Mesendoderm (in vitro differentiated cells): ENCODE results near the gene FAM53B.

Source experiments
- DNase-seq: peaks from one replicate; pipeline ENCODE4 v3.0.0; 2013
- H2AK5ac ChIP-seq: 2 replicates; pipeline ENCODE4 v1.6.1; 2013; ENCODE audit warnings: low read length, inconsistent platforms
- H2BK120ac ChIP-seq: 2 replicates; pipeline ENCODE4 v1.6.1; 2013; ENCODE audit warnings: low read depth, mild to moderate bottlenecking, low read length, moderate library complexity, mixed read lengths
- H2BK15ac ChIP-seq: replicated peaks from 2 replicates; pipeline ENCODE4 v1.6.1; 2013; ENCODE audit warnings: low read depth, mild to moderate bottlenecking, moderate library complexity
- H2BK5ac ChIP-seq: 2 replicates; pipeline ENCODE4 v1.6.1; 2013; ENCODE audit warnings: low read length, inconsistent platforms
- H3K18ac ChIP-seq: 2 replicates; pipeline ENCODE4 v1.6.1; 2013; ENCODE audit warnings: mild to moderate bottlenecking, low read length, mixed read lengths
- H3K23ac ChIP-seq: one replicate; pipeline ENCODE4 v1.6.1; 2013; ENCODE audit warnings: low read length
- H3K27ac ChIP-seq: 2 replicates; pipeline ENCODE4 v1.5.1; 2013; ENCODE audit warnings: low read depth, mild to moderate bottlenecking, inconsistent platforms, low read length, moderate library complexity
- H3K27me3 ChIP-seq: 2 replicates; pipeline ENCODE4 v1.6.1; 2013; ENCODE audit warnings: low read length, control low read depth, mild to moderate bottlenecking, inconsistent platforms; ENCODE audit not compliant: insufficient read depth, poor library complexity
- H3K36me3 ChIP-seq: 2 replicates; pipeline ENCODE4 v1.6.1; 2013; ENCODE audit warnings: low read length, inconsistent platforms; ENCODE audit not compliant: control insufficient read depth, insufficient read depth
- H3K4ac ChIP-seq: one replicate; pipeline ENCODE4 v1.6.1; 2013; ENCODE audit warnings: low read depth, mild to moderate bottlenecking, low read length, moderate library complexity
- H3K4me1 ChIP-seq: 2 replicates; pipeline ENCODE4 v1.6.1; 2013; ENCODE audit warnings: low read depth, low read length, inconsistent platforms; ENCODE audit not compliant: control insufficient read depth
- H3K4me2 ChIP-seq: 2 replicates; pipeline ENCODE4 v1.6.1; 2013; ENCODE audit warnings: low read length
- H3K4me3 ChIP-seq: 2 replicates; pipeline ENCODE4 v1.5.1; 2013; ENCODE audit warnings: mild to moderate bottlenecking, low read length
- H3K56ac ChIP-seq: one replicate; pipeline ENCODE4 v1.6.1; 2013; ENCODE audit warnings: low read length
- H3K79me1 ChIP-seq: 2 replicates; pipeline ENCODE4 v1.6.1; 2013; ENCODE audit warnings: low read length, inconsistent platforms
- H3K79me2 ChIP-seq: 2 replicates; pipeline ENCODE4 v1.6.1; 2013; ENCODE audit warnings: mild to moderate bottlenecking, low read length; ENCODE audit not compliant: control insufficient read depth, insufficient read depth
- H3K9ac ChIP-seq: 2 replicates; pipeline ENCODE4 v1.6.1; 2013; ENCODE audit warnings: low read length, inconsistent platforms
- H4K5ac ChIP-seq: one replicate; pipeline ENCODE4 v1.6.1; 2013; ENCODE audit warnings: low read length
- H4K8ac ChIP-seq: one replicate; pipeline ENCODE4 v1.6.1; 2013; ENCODE audit warnings: low read depth, mild to moderate bottlenecking, control low read depth, low read length, moderate library complexity
- WGBS: extraction: QIAGEN DNeasy Blood & Tissue Kit; methylation state at CpG from one replicate; pipeline ENCODE4 v1.1.7; 2013; ENCODE audit warnings: low lambda C conversion rate, missing lambda C conversion rate; ENCODE audit not compliant: insufficient coverage; ENCODE audit errors: extremely low coverage; 5-methylcytosine and 5-hydroxymethylcytosine counted together

FAM53B gene

GRCh38 chr10:124605001-124605370 lies 139.2 kb downstream of the FAM53B start:
- Histone ChIP-seq H3K18ac (no peak overlapping the region), H2BK120ac (no peak overlapping the region), H2BK5ac (no peak overlapping the region), H4K5ac (no peak overlapping the region), H3K27me3 (no peaks in the 10 kb centered on the region), H3K4me3 (no peak overlapping the region), H3K79me1 (no peaks in the 10 kb centered on the region), H3K4ac (no peak overlapping the region), H2AK5ac (no peak overlapping the region), H3K23ac (no peak overlapping the region), H3K79me2 (no peaks in the 10 kb centered on the region), H3K36me3 (no peaks in the 10 kb centered on the region), H3K9ac (no peak overlapping the region), H3K4me2 (no peak overlapping the region), H4K8ac (no peak overlapping the region), H3K4me1 (no peaks in the 10 kb centered on the region), H3K56ac (no peak overlapping the region), H3K27ac (no peak overlapping the region), H2BK15ac (no peak overlapping the region)
- no CpG with 5 or more reads among the region's 8 CpGs for WGBS
- no peak for DNase-seq

- Histone ChIP-seq H3K27ac (no peak overlapping the region), H3K18ac (no peak overlapping the region), H3K9ac (no peak overlapping the region), H3K27me3 (no peaks in the 10 kb centered on the region), H3K79me1 (no peaks in the 10 kb centered on the region), H3K4me3 (no peak overlapping the region), H3K23ac (no peak overlapping the region), H3K4ac (no peak overlapping the region), H4K8ac (no peak overlapping the region), H2BK5ac (no peak overlapping the region), H2BK15ac (no peak overlapping the region), H3K4me2 (no peak overlapping the region), H3K4me1 (no peaks in the 10 kb centered on the region), H3K36me3 (no peaks in the 10 kb centered on the region), H3K56ac (no peak overlapping the region), H2AK5ac (no peak overlapping the region), H2BK120ac (no peak overlapping the region), H3K79me2 (no peaks in the 10 kb centered on the region), H4K5ac (no peak overlapping the region)
- WGBS, result no CpG with 5 or more reads among the region's 22 CpGs
- no peak for DNase-seq
Observed at GRCh38 chr10:124604214-124605000, 139.8 kb downstream of the FAM53B start.

DNA sequence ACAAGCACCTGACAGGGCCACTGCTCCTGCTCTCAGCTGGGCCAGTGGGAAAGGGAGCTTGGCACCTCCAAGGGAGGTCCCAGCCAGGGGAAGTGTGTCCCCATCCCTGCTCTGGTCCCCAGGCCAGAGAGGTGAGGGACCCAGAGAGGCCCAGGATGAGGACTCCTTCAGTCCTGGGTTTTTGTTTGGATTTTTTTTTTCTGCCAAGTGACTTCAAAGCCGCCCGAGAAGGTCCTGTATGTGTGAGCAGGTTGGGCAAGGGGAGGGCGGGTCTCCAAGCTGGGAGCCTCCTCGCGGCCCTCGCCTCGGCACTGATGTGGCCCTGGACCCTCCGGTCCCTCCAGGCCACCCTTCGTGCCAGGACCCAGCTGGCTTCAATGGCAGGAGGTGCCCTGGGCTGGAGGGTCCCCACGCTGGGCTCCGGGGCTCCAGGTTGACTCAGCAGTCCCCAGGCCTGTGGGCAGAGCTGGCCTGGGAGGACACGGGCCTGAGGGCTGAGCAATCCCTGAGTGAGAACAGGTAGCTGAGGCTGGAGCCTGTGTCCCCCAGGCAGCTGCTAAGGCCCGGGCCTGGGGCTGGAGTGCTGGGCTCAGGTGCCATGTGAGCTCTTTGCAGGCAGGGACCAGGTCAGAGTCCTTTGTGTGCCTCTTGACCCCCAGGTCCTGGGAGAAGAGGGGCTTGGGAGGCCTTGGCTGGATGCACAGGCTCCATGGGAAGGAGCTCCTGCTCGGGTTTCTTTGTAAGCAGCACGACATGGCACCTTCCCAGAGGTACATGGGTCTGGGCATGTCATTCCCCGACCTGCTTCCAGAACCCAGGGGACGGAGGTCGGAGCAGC lies 140.6 kb downstream of the FAM53B start:
- no peak for DNase-seq
- WGBS, result no CpG with 5 or more reads among the region's 18 CpGs

GRCh38 chr10:124602646-124603365 lies 141.4 kb downstream of the FAM53B start:
- no peak overlapping the region for H2AK5ac ChIP-seq
- no peak overlapping the region for H3K27ac ChIP-seq
- no peaks in the 10 kb centered on the region for H3K79me1 ChIP-seq
- H3K36me3 ChIP-seq, result no peaks in the 10 kb centered on the region
- no peak overlapping the region for H3K4me3 ChIP-seq
- whole genome bisulfite sequencing, result no CpG with 5 or more reads among the region's 12 CpGs
- no peak overlapping the region for H4K5ac ChIP-seq
- H4K8ac ChIP-seq, result no peak overlapping the region
- H2BK15ac ChIP-seq, result no peak overlapping the region
- no peaks in the 10 kb centered on the region for H3K27me3 ChIP-seq
- no peak overlapping the region for H2BK120ac ChIP-seq
- no peak overlapping the region for H3K4ac ChIP-seq
- H3K4me2 ChIP-seq, result no peak overlapping the region
- DNase-seq, result no peak
- H3K9ac ChIP-seq, result no peak overlapping the region
- H3K56ac ChIP-seq, result no peak overlapping the region
- no peaks in the 10 kb centered on the region for H3K79me2 ChIP-seq
- no peak overlapping the region for H3K18ac ChIP-seq
- no peaks in the 10 kb centered on the region for H3K4me1 ChIP-seq
- no peak overlapping the region for H3K23ac ChIP-seq
- no peak overlapping the region for H2BK5ac ChIP-seq

More for the DNA sequence above, 140.6 kb downstream of the FAM53B start:
- no peak overlapping the region for H3K9ac ChIP-seq
- no peaks in the 10 kb centered on the region for H3K79me1 ChIP-seq
- H4K8ac ChIP-seq, result no peak overlapping the region
- no peak overlapping the region for H4K5ac ChIP-seq
- no peak overlapping the region for H3K18ac ChIP-seq
- no peak overlapping the region for H2AK5ac ChIP-seq
- no peak overlapping the region for H3K56ac ChIP-seq
- H3K23ac ChIP-seq, result no peak overlapping the region
- no peaks in the 10 kb centered on the region for H3K79me2 ChIP-seq
- H3K27me3 ChIP-seq, result no peaks in the 10 kb centered on the region
- H3K4me2 ChIP-seq, result no peak overlapping the region
- H3K27ac ChIP-seq, result no peak overlapping the region
- no peaks in the 10 kb centered on the region for H3K4me1 ChIP-seq
- H3K36me3 ChIP-seq, result no peaks in the 10 kb centered on the region
- H2BK120ac ChIP-seq, result no peak overlapping the region
- H3K4me3 ChIP-seq, result no peak overlapping the region
- no peak overlapping the region for H3K4ac ChIP-seq
- H2BK15ac ChIP-seq, result no peak overlapping the region
- H2BK5ac ChIP-seq, result no peak overlapping the region

GRCh38 chr10:124602121-124602561 lies 142.0 kb downstream of the FAM53B start:
- no peak for DNase-seq
- Histone ChIP-seq H3K56ac (no peak overlapping the region), H2BK120ac (no peak overlapping the region), H2BK15ac (no peak overlapping the region), H3K23ac (no peak overlapping the region), H3K18ac (no peak overlapping the region), H4K5ac (no peak overlapping the region), H2AK5ac (no peak overlapping the region), H3K9ac (no peak overlapping the region), H3K79me2 (no peaks in the 10 kb centered on the region), H3K4me3 (no peak overlapping the region), H3K27me3 (no peaks in the 10 kb centered on the region), H4K8ac (no peak overlapping the region), H3K27ac (no peak overlapping the region), H2BK5ac (no peak overlapping the region), H3K79me1 (no peaks in the 10 kb centered on the region), H3K4me2 (no peak overlapping the region), H3K36me3 (no peaks in the 10 kb centered on the region), H3K4ac (no peak overlapping the region), H3K4me1 (no peaks in the 10 kb centered on the region)
- no CpG with 5 or more reads among the region's 12 CpGs for WGBS
